ENCODE results near the gene OTP.

Gene OTP

GRCh38 chr5:77640589-77641396, 2.3 kb upstream of the OTP start:
- no peak for DNase-seq (ENCODE audit: low spot score)

GRCh38 chr5:77638763-77639671, 504 bp upstream of the OTP start:
- DNase-seq (ENCODE audit: low spot score): no peak

GRCh38 chr5:77637170-77637997, 1.1 kb downstream of the OTP start:
- no peak for DNase-seq (ENCODE audit: low spot score)

- no peak for DNase-seq (ENCODE audit: low spot score)
Observed at GRCh38 chr5:77636641-77637169, 1.8 kb downstream of the OTP start.

- no peak for DNase-seq (ENCODE audit: low spot score)
Observed at GRCh38 chr5:77635917-77636640, 2.4 kb downstream of the OTP start.

GRCh38 chr5:77635067-77635916, 3.2 kb downstream of the OTP start:
- DNase-seq (ENCODE audit: low spot score): no peak

GRCh38 chr5:77633709-77634108, 4.8 kb downstream of the OTP start:
- DNase-seq (ENCODE audit: low spot score): no peak

- DNase-seq (ENCODE audit: low spot score): no peak
Observed at GRCh38 chr5:77633207-77633675, 5.3 kb downstream of the OTP start.

- no peak for DNase-seq (ENCODE audit: low spot score)
Observed at GRCh38 chr5:77632526-77633206, 5.8 kb downstream of the OTP start.

GRCh38 chr5:77630114-77630680, 8.3 kb downstream of the OTP start:
- peak; percentile 89 for DNase-seq (ENCODE audit: low spot score)

GRCh38 chr5:77629509-77630113, 8.9 kb downstream of the OTP start:
- no peak for DNase-seq (ENCODE audit: low spot score)

- no peak for DNase-seq (ENCODE audit: low spot score)
Observed at GRCh38 chr5:77628840-77629508, 9.5 kb downstream of the OTP start.

- DNase-seq (ENCODE audit: low spot score): no peak
Observed at GRCh38 chr5:77627869-77628674, 10.4 kb downstream of the OTP start.

- no peak for DNase-seq (ENCODE audit: low spot score)
Observed at GRCh38 chr5:77623203-77623740, 15.2 kb downstream of the OTP start.

GRCh38 chr5:77621440-77621839, 17.1 kb downstream of the OTP start:
- DNase-seq (ENCODE audit: low spot score): no peak

GRCh38 chr5:77620405-77620804, 18.1 kb downstream of the OTP start:
- no peak for DNase-seq (ENCODE audit: low spot score)

- DNase-seq (ENCODE audit: low spot score): no peak
Observed at GRCh38 chr5:77616920-77617319, 21.6 kb downstream of the OTP start.

Measured in HuH-7.5 (cell line).